ENCODE data around the gene UBE3B. TPM values are rescaled to one million over a fixed set of nuclear protein-coding genes. Genes with fewer than 3 reads are reported as not detected.

The UBE3B gene
- total RNA-seq, 1 experiment from 2014 or later, result 25.7 TPM

GRCh38 chr12:109547286-109547685, 69.9 kb downstream of the UBE3B start:
- intact Hi-C loops (cut with micrococcal nuclease), result no loop called here
- Histone ChIP-seq H3K4me1 (ENCODE audit: insufficient read depth, low read length) (peaks cover 24% of the 10 kb centered on the region), H3K9ac (ENCODE audit: low read length) (no peak overlapping the region), H3K9me2 (replicated peaks; ENCODE audit: low read length) (no peaks in the 10 kb centered on the region), H3K4me2 (ENCODE audit: low read length) (no peak overlapping the region), H3K27ac (ENCODE audit: low read length) (no peak overlapping the region), H3K9me3 (ENCODE audit: low read length) (no peaks in the 10 kb centered on the region), H3K79me2 (ENCODE audit: low read length) (no peaks in the 10 kb centered on the region), H2AFZ (ENCODE audit: low read length) (no peak overlapping the region), H3K36me3 (ENCODE audit: low read depth, low read length) (no peaks in the 10 kb centered on the region), H3K27me3 (ENCODE audit: low read length) (no peaks in the 10 kb centered on the region), H3K4me3 (ENCODE audit: low read length) (no peak overlapping the region), H4K20me1 (ENCODE audit: low read length) (no peaks in the 10 kb centered on the region), H3F3A (ENCODE audit: low read length, unreplicated experiment) (no peaks in the 10 kb centered on the region)
- DNase-seq (no peak), ATAC-seq (no peak)
- BruUV-seq (replicated peaks), result no TSS peak
- POLR2A ChIA-PET (ENCODE audit: unreplicated experiment), result no interaction called here
- CTCF ChIA-PET, result no interaction called here
- no peak for TF ChIP-seq EZH2 (IDR thresholded peaks at IDR 0.05; ENCODE audit: low read length, unreplicated experiment)
- no peak for TF ChIP-seq CTCF (conservative IDR thresholded peaks at IDR 0.05; ENCODE audit: low read depth, low read length)
- no peak for TF ChIP-seq EZH2phosphoT487 (IDR thresholded peaks at IDR 0.05; ENCODE audit: borderline replicate concordance, low read length)

GRCh38 chr12:109548258-109548657, 70.8 kb downstream of the UBE3B start:
- no peak overlapping the region for H3K27ac ChIP-seq (ENCODE audit: low read length)
- CTCF ChIA-PET, result no interaction called here
- intact Hi-C loops (cut with micrococcal nuclease), result no loop called here
- no peaks in the 10 kb centered on the region for H3K36me3 ChIP-seq (ENCODE audit: low read depth, low read length)
- H2AFZ ChIP-seq (ENCODE audit: low read length), result no peak overlapping the region
- no peak overlapping the region for H3K9ac ChIP-seq (ENCODE audit: low read length)
- no peaks in the 10 kb centered on the region for H4K20me1 ChIP-seq (ENCODE audit: low read length)
- DNase-seq, result no peak
- no peaks in the 10 kb centered on the region for H3F3A ChIP-seq (ENCODE audit: low read length, unreplicated experiment)
- no peaks in the 10 kb centered on the region for H3K27me3 ChIP-seq (ENCODE audit: low read length)
- ATAC-seq, result no peak
- no peaks in the 10 kb centered on the region for H3K79me2 ChIP-seq (ENCODE audit: low read length)
- BruUV-seq (replicated peaks), result no TSS peak
- no peak overlapping the region for H3K4me2 ChIP-seq (ENCODE audit: low read length)
- peaks cover 27% of the 10 kb centered on the region for H3K4me1 ChIP-seq (ENCODE audit: insufficient read depth, low read length)
- H3K9me3 ChIP-seq (ENCODE audit: low read length), result no peaks in the 10 kb centered on the region
- TF ChIP-seq CTCF (conservative IDR thresholded peaks at IDR 0.05; ENCODE audit: low read depth, low read length) (no peak), EZH2 (IDR thresholded peaks at IDR 0.05; ENCODE audit: low read length, unreplicated experiment) (no peak), EZH2phosphoT487 (IDR thresholded peaks at IDR 0.05; ENCODE audit: borderline replicate concordance, low read length) (no peak)
- H3K4me3 ChIP-seq (ENCODE audit: low read length), result no peak overlapping the region
- POLR2A ChIA-PET (ENCODE audit: unreplicated experiment), result no interaction called here
- no peaks in the 10 kb centered on the region for H3K9me2 ChIP-seq (replicated peaks; ENCODE audit: low read length)

- no peak for TF ChIP-seq EZH2phosphoT487 (IDR thresholded peaks at IDR 0.05; ENCODE audit: borderline replicate concordance, low read length)
- no peak for TF ChIP-seq EZH2 (IDR thresholded peaks at IDR 0.05; ENCODE audit: low read length, unreplicated experiment)
- no peak for TF ChIP-seq CTCF (conservative IDR thresholded peaks at IDR 0.05; ENCODE audit: low read depth, low read length)
- no peaks in the 10 kb centered on the region for H3K36me3 ChIP-seq (ENCODE audit: low read depth, low read length)
- H3K9ac ChIP-seq (ENCODE audit: low read length), result no peak overlapping the region
- ChIA-PET CTCF (no interaction called here), POLR2A (ENCODE audit: unreplicated experiment) (no interaction called here)
- no peaks in the 10 kb centered on the region for H4K20me1 ChIP-seq (ENCODE audit: low read length)
- no peaks in the 10 kb centered on the region for H3K9me2 ChIP-seq (replicated peaks; ENCODE audit: low read length)
- no peak overlapping the region for H2AFZ ChIP-seq (ENCODE audit: low read length)
- no peaks in the 10 kb centered on the region for H3K9me3 ChIP-seq (ENCODE audit: low read length)
- no TSS peak for BruUV-seq (replicated peaks)
- H3K4me3 ChIP-seq (ENCODE audit: low read length), result no peak overlapping the region
- no peak for ATAC-seq
- H3K4me1 ChIP-seq (ENCODE audit: insufficient read depth, low read length), result peaks cover 25% of the 10 kb centered on the region
- no peak for DNase-seq
- H3K27me3 ChIP-seq (ENCODE audit: low read length), result no peaks in the 10 kb centered on the region
- intact Hi-C loops (cut with micrococcal nuclease), result no loop called here
- no peaks in the 10 kb centered on the region for H3F3A ChIP-seq (ENCODE audit: low read length, unreplicated experiment)
- no peaks in the 10 kb centered on the region for H3K79me2 ChIP-seq (ENCODE audit: low read length)
- H3K27ac ChIP-seq (ENCODE audit: low read length), result no peak overlapping the region
- H3K4me2 ChIP-seq (ENCODE audit: low read length), result no peak overlapping the region
Measured at GRCh38 chr12:109549613-109550270, 72.3 kb downstream of the UBE3B start.

All from PC-3 (cell line).